ENCODE measurements around the gene NDUFB8.

Gene NDUFB8

GRCh38 chr10:100507357-100507732 lies 22.3 kb downstream of the NDUFB8 start:
- DNase-seq (ENCODE audit: low read depth in 2 of 2) = no peak

GRCh38 chr10:100506596-100507356 lies 22.9 kb downstream of the NDUFB8 start:
- no peak for DNase-seq (ENCODE audit: low read depth in 2 of 2)

GRCh38 chr10:100505164-100505563 lies 24.5 kb downstream of the NDUFB8 start:
- no peak for DNase-seq (ENCODE audit: low read depth in 2 of 2)

- no peak for DNase-seq (ENCODE audit: low read depth in 2 of 2)
These were observed 25.6 kb downstream of the NDUFB8 start for GRCh38 chr10:100504096-100504495.

- no peak for DNase-seq (ENCODE audit: low read depth in 2 of 2)
These were observed 26.7 kb downstream of the NDUFB8 start for GRCh38 chr10:100502926-100503494.

GRCh38 chr10:100501423-100501822 lies 28.2 kb downstream of the NDUFB8 start:
- DNase-seq (ENCODE audit: low read depth in 2 of 2) = no peak

GRCh38 chr10:100498059-100498458 lies 31.6 kb downstream of the NDUFB8 start:
- DNase-seq (ENCODE audit: low read depth in 2 of 2) = no peak

- DNase-seq (ENCODE audit: low read depth in 2 of 2) = no peak
These were observed 33.1 kb downstream of the NDUFB8 start for GRCh38 chr10:100496567-100496966.

- no peak for DNase-seq (ENCODE audit: low read depth in 2 of 2)
These were observed 39.1 kb downstream of the NDUFB8 start for GRCh38 chr10:100490531-100490930.

GRCh38 chr10:100489396-100489795 lies 40.3 kb downstream of the NDUFB8 start:
- no peak for DNase-seq (ENCODE audit: low read depth in 2 of 2)

GRCh38 chr10:100487529-100487928 lies 42.1 kb downstream of the NDUFB8 start:
- no peak for DNase-seq (ENCODE audit: low read depth in 2 of 2)

GRCh38 chr10:100485801-100486495 lies 43.7 kb downstream of the NDUFB8 start:
- DNase-seq (ENCODE audit: low read depth in 2 of 2) = no peak

- no peak for DNase-seq (ENCODE audit: low read depth in 2 of 2)
These were observed 44.3 kb downstream of the NDUFB8 start for GRCh38 chr10:100485366-100485765.

- no peak for DNase-seq (ENCODE audit: low read depth in 2 of 2)
These were observed 45.6 kb downstream of the NDUFB8 start for GRCh38 chr10:100483876-100484666.

- no peak for DNase-seq (ENCODE audit: low read depth in 2 of 2)
These were observed 46.9 kb downstream of the NDUFB8 start for GRCh38 chr10:100482834-100483185.

GRCh38 chr10:100482181-100482833 lies 47.4 kb downstream of the NDUFB8 start:
- peak; percentile 28 to 53 for DNase-seq (ENCODE audit: low read depth in 2 of 2)

- DNase-seq (ENCODE audit: low read depth in 2 of 2) = peak; percentile 82 to 84
These were observed 48.1 kb downstream of the NDUFB8 start for GRCh38 chr10:100481462-100482081.

GRCh38 chr10:100480002-100480401 lies 49.7 kb downstream of the NDUFB8 start:
- DNase-seq (ENCODE audit: low read depth in 2 of 2) = no peak

GRCh38 chr10:100479037-100479436 lies 50.6 kb downstream of the NDUFB8 start:
- no peak for DNase-seq (ENCODE audit: low read depth in 2 of 2)

GRCh38 chr10:100477970-100478369 lies 51.7 kb downstream of the NDUFB8 start:
- DNase-seq (ENCODE audit: low read depth in 2 of 2) = no peak

Data from stimulated activated CD4-positive, alpha-beta T cell treated with anti-CD3 and anti-CD28 coated beads, Interleukin-12 subunit alpha, Interleukin-12 subunit beta, amount 100 ng/mL, for 24 hours (primary cell).